ENCODE data around the gene WNT7B.

WNT7B gene

GRCh38 chr22:45969801-45970470 lies 7.0 kb downstream of the WNT7B start:
- DNase-seq = no peak

- no peak for DNase-seq
Measured at GRCh38 chr22:45969414-45969799, 7.6 kb downstream of the WNT7B start.

DNA sequence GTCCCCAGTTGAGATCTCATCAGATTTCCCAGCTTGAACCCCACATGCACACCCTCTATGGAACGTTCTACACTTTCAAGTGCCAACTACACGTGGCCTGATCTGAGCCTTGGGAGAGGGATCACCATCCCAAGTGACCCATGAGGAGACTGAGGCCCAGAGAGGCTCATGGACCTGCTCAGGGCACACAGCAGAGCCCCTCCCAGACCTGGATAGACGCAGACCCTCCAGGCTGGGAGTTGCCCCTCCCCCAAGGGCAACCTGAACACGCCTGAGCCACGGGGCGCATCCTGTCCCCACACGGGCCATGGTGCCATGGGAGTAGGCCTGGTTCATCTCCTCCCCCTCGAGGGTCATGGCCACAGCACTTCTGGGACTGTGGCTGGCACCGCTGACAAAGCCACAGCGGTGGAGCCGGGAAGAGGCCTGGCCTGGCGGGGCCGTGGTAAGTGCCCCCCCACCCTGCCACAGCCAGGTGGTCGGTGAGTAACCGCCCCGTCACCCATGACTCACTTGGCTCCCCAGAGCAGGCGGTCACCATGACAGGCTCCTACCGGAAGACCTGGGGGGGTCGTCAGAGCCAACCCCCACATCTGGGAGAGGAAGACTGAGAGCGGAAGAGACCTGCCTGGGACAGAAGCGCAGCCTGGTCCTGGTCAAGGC lies 8.1 kb downstream of the WNT7B start:
- DNase-seq = no peak

GRCh38 chr22:45968003-45968650 lies 8.8 kb downstream of the WNT7B start:
- no peak for DNase-seq

GRCh38 chr22:45966895-45967365 lies 10.0 kb downstream of the WNT7B start:
- DNase-seq = no peak

DNA sequence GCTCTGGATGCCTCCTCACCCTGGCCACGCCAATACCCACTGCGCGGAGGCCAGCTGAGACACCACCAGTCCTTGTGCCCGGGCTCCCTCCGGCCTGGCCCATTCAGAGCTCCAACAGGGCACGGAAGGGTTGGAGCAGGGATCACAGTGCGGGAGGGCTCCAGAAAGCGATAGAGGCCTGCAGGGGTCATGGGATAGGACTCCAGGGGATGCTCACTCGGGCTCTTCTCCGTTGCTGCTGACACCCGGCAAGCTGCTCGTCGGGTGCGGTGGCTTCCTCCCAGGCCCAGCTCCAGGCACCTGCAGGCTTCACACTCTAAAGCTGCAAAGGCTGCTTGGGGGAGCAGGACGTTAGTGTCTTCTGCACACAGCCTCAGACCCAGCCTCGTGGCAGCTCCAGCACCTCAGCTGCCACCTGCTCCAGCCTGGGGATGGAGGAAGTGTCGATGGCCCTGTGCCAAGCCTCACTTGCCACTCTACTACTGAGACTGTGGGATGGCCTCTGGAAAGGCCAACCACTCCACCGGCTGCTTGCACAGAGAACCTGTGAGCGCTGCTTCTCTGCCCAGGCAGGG lies 10.6 kb downstream of the WNT7B start:
- DNase-seq = no peak

GRCh38 chr22:45965563-45965962 lies 11.4 kb downstream of the WNT7B start:
- no peak for DNase-seq

DNA sequence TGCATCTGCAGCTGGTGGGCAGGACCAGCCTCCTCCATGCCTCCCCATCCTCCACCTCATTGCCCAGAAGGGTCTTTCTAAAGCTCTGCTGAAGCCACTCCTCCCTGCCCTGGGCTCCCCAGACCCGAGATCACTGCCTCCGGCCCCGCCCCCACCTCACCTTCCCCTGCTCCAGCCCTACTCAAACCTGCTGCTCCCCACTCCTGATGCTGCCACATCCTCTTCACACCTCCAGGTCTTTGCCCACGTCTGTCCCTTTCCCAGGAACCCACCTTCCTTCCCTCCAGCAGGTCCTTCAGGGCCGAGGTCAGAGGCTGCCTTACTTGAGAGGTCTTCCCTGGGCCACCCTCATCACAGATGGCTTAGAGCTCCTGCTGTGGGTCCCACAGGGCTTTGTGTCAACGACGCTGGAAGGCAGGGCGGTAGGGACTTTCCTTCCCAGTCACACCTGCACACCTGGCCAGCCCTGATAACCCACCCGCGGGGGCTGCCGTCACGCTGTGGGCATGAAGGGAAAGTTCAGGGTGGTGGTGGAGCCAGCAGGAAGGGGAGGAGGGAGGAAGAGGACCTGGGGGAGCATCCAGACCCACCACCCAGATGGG lies 11.9 kb downstream of the WNT7B start:
- DNase-seq = no peak

DNA sequence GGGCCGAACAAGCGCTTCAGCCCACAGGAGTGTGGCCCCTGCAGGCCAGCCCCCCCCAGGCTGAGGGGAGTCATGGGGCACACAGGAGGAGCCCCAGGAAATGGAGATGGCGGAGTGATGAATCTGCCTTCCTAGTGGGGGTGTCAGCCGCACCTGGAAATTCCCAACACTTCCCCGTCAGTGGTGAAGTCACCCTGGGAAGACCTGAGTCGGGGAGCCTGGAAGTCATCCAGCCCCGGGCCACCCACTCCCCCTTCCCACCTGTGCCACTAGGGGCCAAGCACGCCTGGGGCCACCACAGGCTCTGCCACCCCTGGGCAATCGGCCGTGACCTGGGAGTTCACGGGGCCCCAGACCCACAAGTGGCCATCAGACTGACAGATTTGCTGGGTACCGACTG lies 12.6 kb downstream of the WNT7B start:
- no peak for DNase-seq

GRCh38 chr22:45963821-45964220 lies 13.1 kb downstream of the WNT7B start:
- DNase-seq = no peak

DNA sequence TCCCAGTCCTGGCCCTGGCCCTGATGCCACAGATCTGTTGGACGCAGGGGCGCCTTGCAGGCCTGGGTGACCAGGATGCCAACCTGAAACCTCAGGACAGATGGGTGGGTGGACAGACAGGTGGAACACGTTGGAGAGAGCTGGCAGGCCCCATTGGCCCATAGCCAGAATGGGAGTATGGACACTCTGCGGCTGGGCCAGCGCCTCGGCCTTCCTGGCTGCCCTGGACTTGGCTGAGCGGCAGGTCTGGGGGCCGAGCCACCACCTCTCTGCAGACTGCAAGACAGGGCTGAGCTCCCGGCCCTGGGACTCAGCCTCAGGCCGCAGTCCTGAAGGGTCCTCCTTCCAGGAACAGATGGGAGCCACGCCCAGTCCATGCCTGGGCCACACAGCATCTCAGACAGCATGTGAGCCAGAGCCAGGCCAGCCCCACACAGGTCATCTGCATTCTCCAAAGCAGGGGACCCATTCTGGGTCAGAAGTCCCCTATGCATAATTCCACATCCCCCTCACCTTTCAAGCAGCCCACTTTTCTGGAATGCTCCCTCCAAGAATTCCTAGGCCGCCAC lies 14.1 kb downstream of the WNT7B start:
- DNase-seq = no peak

- no peak for DNase-seq
Measured at GRCh38 chr22:45962434-45962718, 14.6 kb downstream of the WNT7B start.

DNA sequence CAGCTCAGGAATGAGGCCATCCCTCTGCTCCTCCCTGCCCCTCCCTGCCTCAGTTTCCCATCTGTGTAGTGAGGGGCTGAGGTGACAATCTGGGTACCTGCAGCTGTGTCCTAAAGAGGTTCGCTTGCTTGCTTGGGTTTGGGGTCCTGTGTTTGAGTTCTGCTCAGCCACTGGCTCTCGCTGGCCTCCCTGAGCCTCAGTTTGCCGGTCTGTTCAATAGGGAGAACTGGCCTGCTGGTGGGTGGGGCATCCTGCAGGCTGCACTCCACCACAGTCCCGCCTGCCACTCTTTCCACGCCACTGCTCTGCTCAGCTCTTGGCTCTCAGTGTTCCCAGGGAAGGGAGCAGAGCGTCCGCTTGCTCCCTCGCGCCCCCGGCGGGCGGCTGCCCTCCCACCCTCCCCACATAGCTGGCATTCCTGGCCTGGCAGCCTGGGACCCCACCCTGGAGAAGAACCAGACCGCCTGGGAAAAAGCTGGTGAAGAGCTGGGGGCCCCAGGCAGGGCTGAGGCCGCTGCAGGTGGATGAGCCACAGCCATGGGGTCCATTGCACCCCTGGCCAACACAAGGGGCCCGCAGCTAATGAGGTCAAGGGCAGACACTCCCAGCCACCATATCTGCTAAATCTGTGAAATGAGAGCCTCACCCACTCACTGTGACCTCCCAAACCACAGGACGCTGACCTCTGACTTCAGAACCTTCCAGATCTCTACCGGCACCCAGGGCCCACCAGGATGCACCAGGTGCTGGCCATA lies 15.1 kb downstream of the WNT7B start:
- DNase-seq = no peak

GRCh38 chr22:45960477-45961386 lies 16.2 kb downstream of the WNT7B start:
- no peak for DNase-seq

- no peak for DNase-seq
Measured at GRCh38 chr22:45959719-45960476, 17.1 kb downstream of the WNT7B start.

GRCh38 chr22:45958971-45959370 lies 18.0 kb downstream of the WNT7B start:
- no peak for DNase-seq

- no peak for DNase-seq
Measured at GRCh38 chr22:45957826-45958225, 19.1 kb downstream of the WNT7B start.

DNA sequence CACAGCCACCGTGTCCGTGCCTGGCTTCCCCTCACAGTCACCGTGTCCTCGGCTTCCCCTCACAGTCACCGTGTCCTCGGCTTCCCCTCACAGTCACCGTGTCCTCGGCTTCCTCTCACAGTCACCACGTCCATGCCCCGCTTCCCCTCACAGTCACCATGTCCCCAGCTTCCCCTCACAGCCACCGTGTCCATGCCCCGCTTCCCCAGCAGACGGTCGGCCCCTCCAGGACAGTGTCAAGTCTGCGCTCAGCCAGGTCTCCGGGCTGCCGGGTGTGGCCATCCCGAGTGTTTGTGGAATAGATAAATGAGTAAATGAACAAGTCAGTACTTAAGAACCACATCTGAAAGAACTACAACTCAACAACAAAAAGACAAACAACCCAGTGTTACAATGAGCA lies 23.8 kb downstream of the WNT7B start:
- DNase-seq = no peak

- no peak for DNase-seq
Measured at GRCh38 chr22:45952553-45952952, 24.4 kb downstream of the WNT7B start.

DNA sequence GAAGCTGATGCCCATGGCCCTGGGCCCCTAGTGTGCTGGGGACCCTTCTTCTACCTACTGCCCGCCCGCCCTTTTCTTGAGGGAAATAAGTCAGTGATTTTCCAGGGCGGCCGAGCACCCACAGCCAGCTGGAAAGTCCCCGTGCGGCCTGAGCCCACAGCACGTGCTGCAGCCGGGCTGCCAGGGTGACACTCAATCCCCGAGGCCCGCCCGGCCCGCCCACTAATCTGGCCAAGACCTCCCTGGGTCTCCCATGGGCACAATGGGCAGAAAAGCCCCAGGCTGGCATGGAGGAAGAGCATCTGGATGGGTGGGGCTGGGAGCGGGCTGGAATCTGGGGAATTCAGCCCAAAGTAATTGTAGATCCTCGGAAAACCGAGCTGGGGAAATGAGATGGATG lies 24.8 kb downstream of the WNT7B start:
- DNase-seq = no peak

- DNase-seq = no peak
Measured at GRCh38 chr22:45949891-45950290, 27.1 kb downstream of the WNT7B start.

All from activated CD4-positive, alpha-beta T cell treated with anti-CD3 and anti-CD28 coated beads, Interleukin-2, Interleukin-6, amounts not matched to agents 100 ng/mL and 50 ng/mL, durations not matched to agents 16 hours and 8 hours (primary cell).